Subcutaneous adipose tissue (tissue), 4 donors: ENCODE results near the gene TMEM79. TPM values are rescaled to one million over a fixed set of nuclear protein-coding genes. Genes with fewer than 3 reads are reported as not detected.

Experiments used
- total RNA-seq, 4 donors: library from RNA; depleted of rRNA; stranded (reverse); fragments of >200 nt; gene quantifications; one replicate each; pipeline ENCODE4 v1.1.0, GENCODE V29; 2016
- TF ChIP-seq, protein P1 (sequence below): fragments of 450-650 bp; IDR thresholded peaks from one replicate; pipeline ENCODE4 v1.5.1; 2016; ENCODE audit warnings: low read depth, mild to moderate bottlenecking, control low read depth, antibody characterized with exemption, moderate library complexity

Gene TMEM79
- total RNA-seq, 4 donors from 2014 or later: 1.0 to 2.3 (median 2.2) TPM; not detected in 1

DNA sequence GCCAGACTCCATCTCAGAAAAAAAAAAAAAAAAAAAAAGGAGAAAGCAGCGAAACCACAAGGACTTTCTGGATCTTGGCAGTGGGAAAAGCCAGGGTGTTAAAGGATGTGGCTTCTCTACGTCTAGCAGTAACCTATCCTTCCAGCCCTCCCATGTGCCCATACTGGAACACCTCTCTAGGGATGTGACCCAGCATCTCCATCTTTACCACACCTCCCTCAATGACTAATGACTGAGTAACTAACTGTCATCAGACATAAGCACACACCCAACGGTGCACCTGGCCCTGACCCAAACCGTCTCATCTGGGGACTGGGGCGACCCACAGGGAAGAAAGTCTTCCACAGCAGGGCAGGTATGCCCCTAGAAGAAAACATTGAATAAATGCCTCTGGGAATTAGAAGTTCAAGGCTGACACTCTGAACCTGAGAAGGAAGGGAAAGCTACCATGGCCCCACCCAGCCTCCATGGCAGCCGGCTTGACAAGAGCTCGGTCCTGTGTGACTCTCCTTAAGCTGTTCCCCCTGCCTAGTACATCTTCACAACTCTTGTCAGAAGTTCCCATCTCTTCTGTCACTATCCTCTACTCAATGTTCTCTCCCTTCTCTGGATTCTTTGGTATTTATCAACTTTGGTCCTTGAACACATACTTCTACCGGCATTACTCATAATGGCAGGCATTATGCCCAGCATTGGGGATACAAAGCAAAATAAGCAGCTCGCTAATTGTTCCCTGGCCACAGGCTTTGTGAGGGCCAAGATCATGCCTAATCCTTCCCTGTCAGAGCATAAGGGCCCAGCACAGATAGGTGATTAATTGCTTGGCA is 21.5 kb upstream of the TMEM79 start:
- TF ChIP-seq, protein P1, sequence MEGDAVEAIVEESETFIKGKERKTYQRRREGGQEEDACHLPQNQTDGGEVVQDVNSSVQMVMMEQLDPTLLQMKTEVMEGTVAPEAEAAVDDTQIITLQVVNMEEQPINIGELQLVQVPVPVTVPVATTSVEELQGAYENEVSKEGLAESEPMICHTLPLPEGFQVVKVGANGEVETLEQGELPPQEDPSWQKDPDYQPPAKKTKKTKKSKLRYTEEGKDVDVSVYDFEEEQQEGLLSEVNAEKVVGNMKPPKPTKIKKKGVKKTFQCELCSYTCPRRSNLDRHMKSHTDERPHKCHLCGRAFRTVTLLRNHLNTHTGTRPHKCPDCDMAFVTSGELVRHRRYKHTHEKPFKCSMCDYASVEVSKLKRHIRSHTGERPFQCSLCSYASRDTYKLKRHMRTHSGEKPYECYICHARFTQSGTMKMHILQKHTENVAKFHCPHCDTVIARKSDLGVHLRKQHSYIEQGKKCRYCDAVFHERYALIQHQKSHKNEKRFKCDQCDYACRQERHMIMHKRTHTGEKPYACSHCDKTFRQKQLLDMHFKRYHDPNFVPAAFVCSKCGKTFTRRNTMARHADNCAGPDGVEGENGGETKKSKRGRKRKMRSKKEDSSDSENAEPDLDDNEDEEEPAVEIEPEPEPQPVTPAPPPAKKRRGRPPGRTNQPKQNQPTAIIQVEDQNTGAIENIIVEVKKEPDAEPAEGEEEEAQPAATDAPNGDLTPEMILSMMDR: no peak

DNA sequence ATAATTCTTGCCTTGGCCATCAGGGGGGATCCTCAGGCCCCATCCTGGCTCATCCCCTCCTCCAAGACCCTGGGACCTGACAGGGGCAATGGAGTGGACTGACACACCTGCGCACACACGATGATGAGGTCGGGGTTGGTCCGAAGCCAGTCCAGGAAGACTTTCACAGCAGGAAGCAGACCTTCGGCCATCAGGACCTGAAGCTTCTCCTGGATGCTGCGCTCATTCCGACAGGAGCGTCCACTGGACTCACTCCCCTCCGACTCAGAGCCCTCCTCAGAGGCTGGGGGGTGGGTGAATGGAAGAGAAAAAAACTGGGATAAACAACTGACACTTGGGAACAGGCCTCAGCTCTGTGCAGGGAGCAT is 20.9 kb upstream of the TMEM79 start:
- TF ChIP-seq, protein P1: no peak

DNA sequence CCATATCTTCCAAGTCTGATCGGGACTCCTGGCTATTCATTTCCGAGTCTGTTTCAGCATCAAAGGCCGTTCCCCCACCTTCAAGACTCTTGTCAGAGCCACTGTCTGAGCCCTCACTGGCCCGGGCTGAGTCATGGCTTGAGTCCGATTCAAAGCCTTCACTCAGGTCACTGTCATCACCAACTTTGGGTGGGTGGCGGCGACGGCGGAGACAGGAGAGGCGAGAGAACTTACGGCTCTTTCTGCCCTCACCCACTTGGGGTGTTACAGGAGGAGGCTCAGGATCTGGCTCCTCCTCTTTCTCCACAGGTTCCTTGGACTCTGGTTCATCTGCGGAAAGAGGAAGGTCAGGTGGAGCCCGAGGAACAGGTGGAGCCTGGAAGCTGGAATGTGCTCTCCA is 18.1 kb upstream of the TMEM79 start:
- TF ChIP-seq, protein P1: no peak

DNA sequence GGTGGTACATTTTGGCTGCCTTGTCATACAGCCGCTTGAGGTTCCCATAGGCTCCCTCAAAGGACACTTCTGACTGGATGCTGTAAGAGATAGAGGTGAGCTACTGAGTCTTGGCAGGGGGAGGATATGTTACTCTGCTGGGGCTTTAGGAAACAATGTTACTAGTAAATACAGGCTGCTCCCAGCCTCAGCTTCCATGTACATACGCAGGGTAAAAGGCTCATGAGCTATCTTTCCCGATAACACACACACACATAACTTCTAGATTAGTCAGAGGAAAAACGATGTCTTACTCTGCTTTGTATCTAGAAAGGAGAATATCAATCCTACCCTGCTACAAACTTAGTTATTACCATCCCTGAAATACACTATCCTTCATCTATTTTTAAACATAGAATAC is 15.8 kb upstream of the TMEM79 start:
- TF ChIP-seq, protein P1: no peak

DNA sequence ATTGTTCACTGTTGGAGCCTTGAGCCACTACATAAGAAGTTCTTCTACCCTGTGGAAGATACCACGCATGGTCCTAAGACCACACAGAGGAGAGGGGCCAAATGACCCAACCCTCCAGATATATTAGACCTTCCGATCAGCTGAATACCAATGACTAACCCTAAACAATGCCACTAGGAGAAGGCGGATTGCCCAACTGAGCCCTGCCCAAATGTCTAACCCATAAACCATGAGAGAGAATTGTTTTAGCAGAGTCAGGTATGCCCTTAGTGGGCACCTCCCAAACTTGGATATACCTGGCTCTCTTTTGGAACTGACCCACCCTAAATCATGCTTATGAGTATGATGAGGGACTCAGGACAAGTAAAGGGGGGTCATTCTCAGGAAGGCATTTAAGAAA is 13.8 kb upstream of the TMEM79 start:
- TF ChIP-seq, protein P1: no peak

DNA sequence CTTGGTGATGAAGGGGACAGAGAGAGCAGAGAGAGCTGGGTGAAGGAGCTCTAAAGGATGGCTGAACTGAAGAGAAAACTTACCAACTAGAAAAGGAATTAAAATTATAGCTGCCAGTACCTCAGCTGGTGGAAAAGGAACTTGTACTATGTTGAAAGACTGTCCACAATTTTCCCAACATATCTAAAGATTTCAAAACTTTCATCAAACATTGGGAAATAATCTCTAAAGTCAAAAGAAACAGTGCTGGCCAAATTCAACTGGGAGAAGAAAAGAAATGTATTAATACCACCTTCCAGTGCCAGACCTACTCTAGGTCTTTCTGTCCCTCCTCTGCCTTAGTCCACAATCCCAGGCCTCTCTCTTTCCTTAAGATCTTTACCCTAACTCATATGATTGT is 7.6 kb upstream of the TMEM79 start:
- TF ChIP-seq, protein P1: no peak

DNA sequence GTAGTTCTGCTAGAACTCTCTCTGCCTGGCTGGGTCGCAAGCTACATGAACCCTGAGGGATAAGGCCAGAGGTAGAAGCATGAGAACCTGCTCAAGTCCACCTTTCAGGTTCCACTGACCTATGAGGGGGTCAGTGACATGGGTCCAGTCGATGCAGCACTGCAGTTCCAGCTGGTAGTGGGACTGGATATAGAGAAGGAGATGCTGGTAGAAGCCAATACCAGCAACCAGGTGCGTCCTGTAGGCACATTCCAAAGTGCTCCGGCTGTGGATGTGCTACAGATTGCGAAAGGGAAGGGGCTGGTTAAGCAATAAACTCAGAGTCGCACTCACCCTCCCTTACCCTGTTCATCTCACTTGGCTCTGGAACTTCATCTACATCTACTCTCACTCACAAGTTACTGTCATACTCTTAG is 7.2 kb upstream of the TMEM79 start:
- TF ChIP-seq, protein P1: no peak
